ENCODE results near the gene IGHMBP2.

- TF ChIP-seq CTCF (IDR thresholded peaks at IDR 0.05) (no peak), POLR2A (IDR thresholded peaks at IDR 0.05) (no peak)
Measured at GRCh38 chr11:68857037-68857586, 46.6 kb upstream of the IGHMBP2 start.
